ENCODE measurements around the gene SUN5.

The SUN5 gene

DNA sequence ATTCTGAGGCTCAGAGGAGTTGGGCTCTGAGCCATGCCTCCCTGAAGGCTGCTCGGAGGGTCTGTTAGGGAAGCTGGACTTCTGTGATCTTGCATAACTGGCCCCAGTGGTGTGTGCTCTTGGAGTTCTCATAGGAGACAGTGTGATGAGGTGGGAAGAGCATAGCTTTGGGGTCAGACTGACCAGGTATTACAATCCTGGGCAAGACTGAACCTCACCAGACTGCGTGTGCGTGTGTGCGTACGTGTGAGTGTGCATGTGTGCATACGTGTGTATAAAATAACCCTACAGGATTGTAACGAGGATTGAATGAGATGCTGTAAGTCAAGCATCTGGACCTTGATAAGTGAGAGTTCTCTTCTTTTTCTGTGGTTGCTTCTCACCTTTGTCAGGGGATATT, 13.3 kb upstream of the SUN5 start:
- Histone ChIP-seq H3K4me3 (no peak overlapping the region), H3K9ac (ENCODE audit: insufficient read length) (no peak overlapping the region), H3K36me3 (ENCODE audit: insufficient read depth, low read length) (no peaks in the 10 kb centered on the region), H3K9me3 (ENCODE audit: low read depth, low read length) (no peaks in the 10 kb centered on the region), H3K27ac (no peak overlapping the region)
- no peak for DNase-seq (ENCODE audit: low read depth, low spot score)
- TF ChIP-seq POLR2AphosphoS5 (IDR thresholded peaks at IDR 0.05; ENCODE audit: borderline replicate concordance, low read depth, low read length): no peak

GRCh38 chr20:33016581-33017109, 12.4 kb upstream of the SUN5 start:
- no peaks in the 10 kb centered on the region for H3K36me3 ChIP-seq (ENCODE audit: insufficient read depth, low read length)
- DNase-seq (ENCODE audit: low read depth, low spot score): no peak
- no peak overlapping the region for H3K9ac ChIP-seq (ENCODE audit: insufficient read length)
- no peaks in the 10 kb centered on the region for H3K9me3 ChIP-seq (ENCODE audit: low read depth, low read length)
- H3K27ac ChIP-seq: no peak overlapping the region
- no peak for TF ChIP-seq POLR2AphosphoS5 (IDR thresholded peaks at IDR 0.05; ENCODE audit: borderline replicate concordance, low read depth, low read length)
- no peak for TF ChIP-seq FOXP2 (optimal IDR thresholded peaks at IDR 0.05; ENCODE audit: control extremely low read depth, extremely low read length, insufficient read depth)
- no peak for TF ChIP-seq EZH2 (IDR thresholded peaks at IDR 0.05)
- H3K4me3 ChIP-seq: no peak overlapping the region

GRCh38 chr20:33015700-33016580, 11.7 kb upstream of the SUN5 start:
- TF ChIP-seq FOXP2 (optimal IDR thresholded peaks at IDR 0.05; ENCODE audit: control extremely low read depth, extremely low read length, insufficient read depth): no peak
- TF ChIP-seq EZH2 (IDR thresholded peaks at IDR 0.05): no peak
- Histone ChIP-seq H3K9me3 (ENCODE audit: low read depth, low read length) (no peaks in the 10 kb centered on the region), H3K27ac (no peak overlapping the region), H3K36me3 (ENCODE audit: insufficient read depth, low read length) (no peaks in the 10 kb centered on the region), H3K9ac (ENCODE audit: insufficient read length) (no peak overlapping the region), H3K4me3 (no peak overlapping the region)
- no peak for DNase-seq (ENCODE audit: low read depth, low spot score)

DNA sequence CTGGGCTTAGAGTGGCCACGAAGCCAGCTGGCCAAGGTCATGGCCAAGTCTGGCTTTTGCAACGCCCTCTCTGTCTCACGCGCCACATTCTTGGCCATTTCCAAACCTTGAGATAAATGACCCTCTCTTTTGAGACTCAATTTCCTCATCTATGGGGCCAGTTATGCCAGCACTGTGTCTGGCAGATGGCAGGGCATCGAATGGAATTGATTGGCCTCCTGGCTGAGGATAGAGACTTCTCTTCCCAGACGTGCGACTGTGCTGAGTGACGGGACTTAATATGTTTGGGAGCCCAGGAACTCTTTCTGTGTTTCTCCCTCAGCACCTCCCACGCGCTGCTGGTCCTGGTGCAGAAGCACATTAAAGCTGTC, 10.9 kb upstream of the SUN5 start:
- Histone ChIP-seq H3K27ac (no peak overlapping the region), H3K4me3 (no peak overlapping the region), H3K9ac (ENCODE audit: insufficient read length) (no peak overlapping the region), H3K36me3 (ENCODE audit: insufficient read depth, low read length) (no peaks in the 10 kb centered on the region), H3K9me3 (ENCODE audit: low read depth, low read length) (no peaks in the 10 kb centered on the region)
- TF ChIP-seq FOXP2 (optimal IDR thresholded peaks at IDR 0.05; ENCODE audit: control extremely low read depth, extremely low read length, insufficient read depth) (no peak), POLR2AphosphoS5 (IDR thresholded peaks at IDR 0.05; ENCODE audit: borderline replicate concordance, low read depth, low read length) (no peak), EZH2 (IDR thresholded peaks at IDR 0.05) (no peak)
- no peak for DNase-seq (ENCODE audit: low read depth, low spot score)

DNA sequence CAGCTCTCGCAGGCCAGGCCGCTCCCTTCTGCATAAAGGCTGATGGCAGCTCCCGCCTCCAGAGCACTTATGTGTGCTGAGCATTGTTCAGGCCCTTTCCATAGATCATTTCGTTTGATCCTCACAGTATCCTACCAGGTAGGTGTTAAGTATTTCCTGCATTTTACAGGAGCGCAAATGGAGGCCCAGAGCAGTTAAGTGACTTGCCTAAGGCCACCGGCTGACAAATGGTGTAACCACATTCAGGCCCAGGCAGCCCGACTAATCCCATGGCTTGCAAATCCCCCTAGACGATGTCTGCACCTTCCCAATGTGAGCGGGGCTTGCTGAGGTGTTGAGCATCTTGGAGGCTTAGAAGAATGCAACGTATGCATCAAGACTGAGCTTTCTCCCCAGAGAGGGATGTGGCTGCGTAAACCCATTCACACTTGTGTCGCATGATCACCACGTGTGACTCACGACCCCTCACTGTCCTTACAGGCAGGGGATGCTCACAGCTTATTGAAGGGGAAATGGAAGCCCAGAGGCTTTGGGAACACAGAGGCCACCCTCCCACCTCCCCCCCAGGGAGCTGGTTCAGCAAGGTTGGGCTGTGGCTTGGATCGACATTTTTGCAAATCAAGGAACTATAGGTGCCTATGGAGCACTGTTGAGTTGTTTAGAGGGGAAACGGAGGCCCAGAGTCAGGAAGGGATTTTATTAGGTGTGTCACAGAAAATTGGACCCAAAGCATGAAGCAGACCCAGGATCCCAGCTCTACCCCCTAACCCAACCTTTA, 10.3 kb upstream of the SUN5 start:
- H3K9me3 ChIP-seq (ENCODE audit: low read depth, low read length): no peaks in the 10 kb centered on the region
- H3K4me3 ChIP-seq: no peak overlapping the region
- H3K9ac ChIP-seq (ENCODE audit: insufficient read length): no peak overlapping the region
- H3K27ac ChIP-seq: no peak overlapping the region
- no peak for DNase-seq (ENCODE audit: low read depth, low spot score)
- no peaks in the 10 kb centered on the region for H3K36me3 ChIP-seq (ENCODE audit: insufficient read depth, low read length)
- no peak for TF ChIP-seq EZH2 (IDR thresholded peaks at IDR 0.05)
- TF ChIP-seq FOXP2 (optimal IDR thresholded peaks at IDR 0.05; ENCODE audit: control extremely low read depth, extremely low read length, insufficient read depth): no peak
- TF ChIP-seq POLR2AphosphoS5 (IDR thresholded peaks at IDR 0.05; ENCODE audit: borderline replicate concordance, low read depth, low read length): no peak

DNA sequence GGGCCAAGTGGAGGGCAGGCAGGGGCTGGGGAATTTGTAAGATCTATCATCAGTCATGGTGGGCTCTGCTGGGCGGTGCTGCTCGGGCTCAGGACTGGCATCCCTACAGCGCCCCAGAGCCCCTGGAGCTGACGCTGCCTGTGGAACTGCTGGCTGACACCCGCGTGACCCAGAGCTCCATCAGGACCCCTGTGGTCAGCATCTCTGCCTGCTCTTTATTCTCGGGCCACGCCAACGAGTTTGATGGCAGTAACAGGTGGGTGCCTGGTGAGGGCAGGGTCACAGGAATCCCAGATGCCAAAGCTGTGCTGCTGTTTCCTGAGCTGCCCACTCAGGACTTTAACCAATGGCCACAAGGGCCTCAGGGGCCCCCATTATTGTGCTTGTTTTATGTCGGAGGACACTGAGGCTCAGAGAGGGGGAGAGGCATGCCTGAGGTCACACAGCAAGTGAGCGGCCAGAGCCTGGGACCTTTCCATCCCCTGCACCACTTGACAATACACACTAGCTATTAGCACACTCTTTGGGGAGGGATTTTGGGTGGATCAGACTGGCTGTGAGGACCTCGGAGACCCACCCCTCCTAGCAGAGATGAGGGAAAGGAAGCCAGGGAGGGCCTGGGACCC, 9.6 kb upstream of the SUN5 start:
- TF ChIP-seq POLR2AphosphoS5 (IDR thresholded peaks at IDR 0.05; ENCODE audit: borderline replicate concordance, low read depth, low read length) (no peak), EZH2 (IDR thresholded peaks at IDR 0.05) (no peak), FOXP2 (optimal IDR thresholded peaks at IDR 0.05; ENCODE audit: control extremely low read depth, extremely low read length, insufficient read depth) (no peak)
- H3K9me3 ChIP-seq (ENCODE audit: low read depth, low read length): no peaks in the 10 kb centered on the region
- H3K9ac ChIP-seq (ENCODE audit: insufficient read length): no peak overlapping the region
- no peak overlapping the region for H3K4me3 ChIP-seq
- no peak for DNase-seq (ENCODE audit: low read depth, low spot score)
- no peaks in the 10 kb centered on the region for H3K36me3 ChIP-seq (ENCODE audit: insufficient read depth, low read length)
- no peak overlapping the region for H3K27ac ChIP-seq

GRCh38 chr20:33012327-33013189, 8.3 kb upstream of the SUN5 start:
- no peak overlapping the region for H3K9ac ChIP-seq (ENCODE audit: insufficient read length)
- no peak for DNase-seq (ENCODE audit: low read depth, low spot score)
- H3K4me3 ChIP-seq: no peak overlapping the region
- TF ChIP-seq EZH2 (IDR thresholded peaks at IDR 0.05): no peak
- TF ChIP-seq POLR2AphosphoS5 (IDR thresholded peaks at IDR 0.05; ENCODE audit: borderline replicate concordance, low read depth, low read length): no peak
- no peak for TF ChIP-seq FOXP2 (optimal IDR thresholded peaks at IDR 0.05; ENCODE audit: control extremely low read depth, extremely low read length, insufficient read depth)
- no peaks in the 10 kb centered on the region for H3K36me3 ChIP-seq (ENCODE audit: insufficient read depth, low read length)
- no peak overlapping the region for H3K27ac ChIP-seq
- H3K9me3 ChIP-seq (ENCODE audit: low read depth, low read length): no peaks in the 10 kb centered on the region

Data from SK-N-MC (cell line).